HepG2 (cell line): ENCODE results near the gene CALU. TPM values are rescaled to one million over a fixed set of nuclear protein-coding genes. Genes with fewer than 3 reads are reported as not detected.

Source experiments
- AKAP8 ChIP-seq: sonication (generic); formaldehyde crosslinking; IDR thresholded peaks from 2 replicates; pipeline ENCODE4 v1.5.1; 2020; ENCODE audit warnings: mild to moderate bottlenecking, missing genetic modification reagents
- ETV5 ChIP-seq: IDR thresholded peaks from 2 replicates; pipeline ENCODE4 v1.6.1; 2018; ENCODE audit warnings: missing biosample characterization, missing genetic modification reagents, inconsistent platforms, borderline replicate concordance
- ZNF136 ChIP-seq: sonication (generic); formaldehyde crosslinking; IDR thresholded peaks from 2 replicates; pipeline ENCODE4 v1.8.1; 2022; ENCODE audit warnings: low read depth, mild to moderate bottlenecking, moderate library complexity, missing genetic modification reagents
- ZNF329 ChIP-seq: sonication (generic); formaldehyde crosslinking; IDR thresholded peaks from 2 replicates; pipeline ENCODE4 v1.9.0; 2021; ENCODE audit warnings: low read depth, mild to moderate bottlenecking, missing genetic modification reagents
- ZNF724P ChIP-seq: sonication (generic); formaldehyde crosslinking; IDR thresholded peaks from 2 replicates; pipeline ENCODE4 v1.8.0; 2022; ENCODE audit warnings: missing genetic modification reagents, borderline replicate concordance
- ZNF747 ChIP-seq: sonication (generic); formaldehyde crosslinking; IDR thresholded peaks from 2 replicates; pipeline ENCODE4 v1.8.1; 2023; ENCODE audit warnings: missing genetic modification reagents, mild to moderate bottlenecking, borderline replicate concordance
- ZNF773 ChIP-seq: sonication (generic); formaldehyde crosslinking; IDR thresholded peaks from 2 replicates; pipeline ENCODE4 v1.4.0; 2020; ENCODE audit warnings: missing genetic modification reagents, borderline replicate concordance
- ZNF883 ChIP-seq: sonication (generic); formaldehyde crosslinking; IDR thresholded peaks from 2 replicates; pipeline ENCODE4 v1.5.1; 2020; ENCODE audit warnings: mild to moderate bottlenecking, missing genetic modification reagents; ENCODE audit errors: not compliant biosample characterization
- polyA plus RNA-seq, 8 experiments: library from polyadenylated mRNA; depleted of rRNA in 3 of 8; stranded (reverse) in 7 of 8; unstranded in 1 of 8; fragments of >200 nt; fragmentation: Illumina TruSeq in 4 of 8; extraction: Trizol in 4 of 8; gene quantifications; 2 replicates each; pipeline versions ENCODE4 v1.2.1 to v1.2.3, GENCODE V29; 2011 to 2016; ENCODE audit warnings: low read depth in 4 of 8, missing spikeins in 1 of 8, mixed read lengths in 1 of 8; ENCODE audit not compliant: insufficient read depth in 1 of 8
- total RNA-seq, 5 experiments: library from RNA; depleted of rRNA; stranded (reverse); fragments of >200 nt; fragmentation: Illumina TruSeq; extraction: Trizol; gene quantifications; 2 replicates each; pipeline ENCODE4 v1.2.3, GENCODE V29; 2016; ENCODE audit warnings: low read depth in 1 of 5
- TF ChIP-seq, protein P1 (sequence below): sonication (generic); formaldehyde crosslinking; IDR thresholded peaks from 2 replicates; pipeline ENCODE4 v1.4.0; 2020; ENCODE audit warnings: missing genetic modification reagents
- TF ChIP-seq, protein P2 (sequence below): sonication (generic); formaldehyde crosslinking; IDR thresholded peaks from 2 replicates; pipeline ENCODE4 v1.4.0; 2020; ENCODE audit warnings: missing genetic modification reagents, borderline replicate concordance
- TF ChIP-seq, protein P3 (sequence below): sonication (generic); formaldehyde crosslinking; IDR thresholded peaks from 2 replicates; pipeline ENCODE4 v1.4.0; 2020; ENCODE audit warnings: missing genetic modification reagents, borderline replicate concordance
- TF ChIP-seq, protein P4 (sequence below): sonication (generic); IDR thresholded peaks from 2 replicates; pipeline ENCODE4 v1.6.1; 2016; ENCODE audit warnings: low read depth, borderline replicate concordance

CALU gene
- total and polyA plus RNA-seq, 2 of the 13 experiments (the other 11 are each of a cell fraction or from before 2014, with no cell fraction given), result 198 to 252 TPM

DNA sequence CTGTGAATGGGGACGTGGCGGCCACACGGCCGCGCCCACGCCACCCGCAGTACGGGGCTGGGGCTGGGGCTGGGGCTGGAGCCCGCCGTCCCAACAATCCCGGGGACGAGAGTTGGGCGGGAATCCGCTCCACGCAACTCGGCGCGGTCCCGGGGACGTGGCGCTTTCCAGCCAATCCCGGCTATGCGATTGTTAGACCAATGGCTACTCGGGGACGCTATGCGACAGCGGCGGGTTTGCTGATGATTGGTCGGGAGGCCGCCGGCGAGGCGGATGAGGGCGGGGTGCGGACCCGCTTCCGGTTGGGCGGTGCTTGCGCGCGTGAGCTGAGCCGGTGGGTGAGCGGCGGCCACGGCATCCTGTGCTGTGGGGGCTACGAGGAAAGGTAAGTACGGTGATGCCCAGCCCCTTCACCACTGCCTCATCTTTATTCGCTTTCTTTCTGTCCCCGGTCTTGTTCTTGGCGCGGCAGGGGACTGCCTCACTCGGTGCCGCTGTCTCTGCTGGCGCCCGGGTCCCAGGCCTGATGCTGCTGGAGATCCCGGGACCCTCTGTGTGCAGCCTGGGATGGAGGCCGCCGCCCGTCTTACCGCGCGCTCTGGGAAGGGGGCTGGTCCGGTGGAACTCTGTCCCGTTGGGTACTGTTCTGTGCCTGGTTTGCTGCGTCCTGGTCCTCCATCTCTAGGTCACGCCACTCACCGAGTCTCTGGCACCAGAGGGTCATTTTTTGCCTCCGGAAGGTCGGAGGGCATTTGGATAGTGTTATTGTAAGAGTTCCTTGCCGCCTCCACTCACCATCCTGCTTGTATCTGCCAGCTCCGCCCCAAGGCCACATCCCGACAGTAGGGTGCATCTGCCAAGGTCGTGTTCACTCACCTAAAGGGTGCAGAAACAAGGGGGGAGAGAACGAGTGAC lies at the start of gene CALU (continued):
- TF ChIP-seq, protein P1, sequence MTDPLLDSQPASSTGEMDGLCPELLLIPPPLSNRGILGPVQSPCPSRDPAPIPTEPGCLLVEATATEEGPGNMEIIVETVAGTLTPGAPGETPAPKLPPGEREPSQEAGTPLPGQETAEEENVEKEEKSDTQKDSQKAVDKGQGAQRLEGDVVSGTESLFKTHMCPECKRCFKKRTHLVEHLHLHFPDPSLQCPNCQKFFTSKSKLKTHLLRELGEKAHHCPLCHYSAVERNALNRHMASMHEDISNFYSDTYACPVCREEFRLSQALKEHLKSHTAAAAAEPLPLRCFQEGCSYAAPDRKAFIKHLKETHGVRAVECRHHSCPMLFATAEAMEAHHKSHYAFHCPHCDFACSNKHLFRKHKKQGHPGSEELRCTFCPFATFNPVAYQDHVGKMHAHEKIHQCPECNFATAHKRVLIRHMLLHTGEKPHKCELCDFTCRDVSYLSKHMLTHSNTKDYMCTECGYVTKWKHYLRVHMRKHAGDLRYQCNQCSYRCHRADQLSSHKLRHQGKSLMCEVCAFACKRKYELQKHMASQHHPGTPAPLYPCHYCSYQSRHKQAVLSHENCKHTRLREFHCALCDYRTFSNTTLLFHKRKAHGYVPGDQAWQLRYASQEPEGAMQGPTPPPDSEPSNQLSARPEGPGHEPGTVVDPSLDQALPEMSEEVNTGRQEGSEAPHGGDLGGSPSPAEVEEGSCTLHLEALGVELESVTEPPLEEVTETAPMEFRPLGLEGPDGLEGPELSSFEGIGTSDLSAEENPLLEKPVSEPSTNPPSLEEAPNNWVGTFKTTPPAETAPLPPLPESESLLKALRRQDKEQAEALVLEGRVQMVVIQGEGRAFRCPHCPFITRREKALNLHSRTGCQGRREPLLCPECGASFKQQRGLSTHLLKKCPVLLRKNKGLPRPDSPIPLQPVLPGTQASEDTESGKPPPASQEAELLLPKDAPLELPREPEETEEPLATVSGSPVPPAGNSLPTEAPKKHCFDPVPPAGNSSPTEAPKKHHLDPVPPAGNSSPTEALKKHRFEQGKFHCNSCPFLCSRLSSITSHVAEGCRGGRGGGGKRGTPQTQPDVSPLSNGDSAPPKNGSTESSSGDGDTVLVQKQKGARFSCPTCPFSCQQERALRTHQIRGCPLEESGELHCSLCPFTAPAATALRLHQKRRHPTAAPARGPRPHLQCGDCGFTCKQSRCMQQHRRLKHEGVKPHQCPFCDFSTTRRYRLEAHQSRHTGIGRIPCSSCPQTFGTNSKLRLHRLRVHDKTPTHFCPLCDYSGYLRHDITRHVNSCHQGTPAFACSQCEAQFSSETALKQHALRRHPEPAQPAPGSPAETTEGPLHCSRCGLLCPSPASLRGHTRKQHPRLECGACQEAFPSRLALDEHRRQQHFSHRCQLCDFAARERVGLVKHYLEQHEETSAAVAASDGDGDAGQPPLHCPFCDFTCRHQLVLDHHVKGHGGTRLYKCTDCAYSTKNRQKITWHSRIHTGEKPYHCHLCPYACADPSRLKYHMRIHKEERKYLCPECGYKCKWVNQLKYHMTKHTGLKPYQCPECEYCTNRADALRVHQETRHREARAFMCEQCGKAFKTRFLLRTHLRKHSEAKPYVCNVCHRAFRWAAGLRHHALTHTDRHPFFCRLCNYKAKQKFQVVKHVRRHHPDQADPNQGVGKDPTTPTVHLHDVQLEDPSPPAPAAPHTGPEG, result peak; percentile 47; the same call in 1 of the 2 replicates
- TF ChIP-seq, protein P2, sequence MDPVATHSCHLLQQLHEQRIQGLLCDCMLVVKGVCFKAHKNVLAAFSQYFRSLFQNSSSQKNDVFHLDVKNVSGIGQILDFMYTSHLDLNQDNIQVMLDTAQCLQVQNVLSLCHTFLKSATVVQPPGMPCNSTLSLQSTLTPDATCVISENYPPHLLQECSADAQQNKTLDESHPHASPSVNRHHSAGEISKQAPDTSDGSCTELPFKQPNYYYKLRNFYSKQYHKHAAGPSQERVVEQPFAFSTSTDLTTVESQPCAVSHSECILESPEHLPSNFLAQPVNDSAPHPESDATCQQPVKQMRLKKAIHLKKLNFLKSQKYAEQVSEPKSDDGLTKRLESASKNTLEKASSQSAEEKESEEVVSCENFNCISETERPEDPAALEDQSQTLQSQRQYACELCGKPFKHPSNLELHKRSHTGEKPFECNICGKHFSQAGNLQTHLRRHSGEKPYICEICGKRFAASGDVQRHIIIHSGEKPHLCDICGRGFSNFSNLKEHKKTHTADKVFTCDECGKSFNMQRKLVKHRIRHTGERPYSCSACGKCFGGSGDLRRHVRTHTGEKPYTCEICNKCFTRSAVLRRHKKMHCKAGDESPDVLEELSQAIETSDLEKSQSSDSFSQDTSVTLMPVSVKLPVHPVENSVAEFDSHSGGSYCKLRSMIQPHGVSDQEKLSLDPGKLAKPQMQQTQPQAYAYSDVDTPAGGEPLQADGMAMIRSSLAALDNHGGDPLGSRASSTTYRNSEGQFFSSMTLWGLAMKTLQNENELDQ (CRISPR knock-in tag), result no peak
- 0 out of 2 replicates have a peak, but pooled peaks have one; percentile 59 for TF ChIP-seq ZNF773 (CRISPR knock-in tag)
- no peak for TF ChIP-seq ZNF329 (CRISPR knock-in tag)
- TF ChIP-seq, protein P3, sequence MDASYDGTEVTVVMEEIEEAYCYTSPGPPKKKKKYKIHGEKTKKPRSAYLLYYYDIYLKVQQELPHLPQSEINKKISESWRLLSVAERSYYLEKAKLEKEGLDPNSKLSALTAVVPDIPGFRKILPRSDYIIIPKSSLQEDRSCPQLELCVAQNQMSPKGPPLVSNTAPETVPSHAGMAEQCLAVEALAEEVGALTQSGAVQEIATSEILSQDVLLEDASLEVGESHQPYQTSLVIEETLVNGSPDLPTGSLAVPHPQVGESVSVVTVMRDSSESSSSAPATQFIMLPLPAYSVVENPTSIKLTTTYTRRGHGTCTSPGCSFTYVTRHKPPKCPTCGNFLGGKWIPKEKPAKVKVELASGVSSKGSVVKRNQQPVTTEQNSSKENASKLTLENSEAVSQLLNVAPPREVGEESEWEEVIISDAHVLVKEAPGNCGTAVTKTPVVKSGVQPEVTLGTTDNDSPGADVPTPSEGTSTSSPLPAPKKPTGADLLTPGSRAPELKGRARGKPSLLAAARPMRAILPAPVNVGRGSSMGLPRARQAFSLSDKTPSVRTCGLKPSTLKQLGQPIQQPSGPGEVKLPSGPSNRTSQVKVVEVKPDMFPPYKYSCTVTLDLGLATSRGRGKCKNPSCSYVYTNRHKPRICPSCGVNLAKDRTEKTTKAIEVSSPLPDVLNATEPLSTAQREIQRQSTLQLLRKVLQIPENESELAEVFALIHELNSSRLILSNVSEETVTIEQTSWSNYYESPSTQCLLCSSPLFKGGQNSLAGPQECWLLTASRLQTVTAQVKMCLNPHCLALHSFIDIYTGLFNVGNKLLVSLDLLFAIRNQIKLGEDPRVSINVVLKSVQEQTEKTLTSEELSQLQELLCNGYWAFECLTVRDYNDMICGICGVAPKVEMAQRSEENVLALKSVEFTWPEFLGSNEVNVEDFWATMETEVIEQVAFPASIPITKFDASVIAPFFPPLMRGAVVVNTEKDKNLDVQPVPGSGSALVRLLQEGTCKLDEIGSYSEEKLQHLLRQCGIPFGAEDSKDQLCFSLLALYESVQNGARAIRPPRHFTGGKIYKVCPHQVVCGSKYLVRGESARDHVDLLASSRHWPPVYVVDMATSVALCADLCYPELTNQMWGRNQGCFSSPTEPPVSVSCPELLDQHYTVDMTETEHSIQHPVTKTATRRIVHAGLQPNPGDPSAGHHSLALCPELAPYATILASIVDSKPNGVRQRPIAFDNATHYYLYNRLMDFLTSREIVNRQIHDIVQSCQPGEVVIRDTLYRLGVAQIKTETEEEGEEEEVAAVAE (CRISPR knock-in tag), result no peak; the same call in 1 of the 2 replicates
- peak; percentile 93 for TF ChIP-seq ETV5 (CRISPR knock-in tag)
- no peak for TF ChIP-seq ZNF883
- TF ChIP-seq ZNF724P (CRISPR knock-in tag), result peak; percentile 71; the same call in 1 of the 2 replicates
- no peak for TF ChIP-seq ZNF136
- no peak for TF ChIP-seq ZNF747
- 0 out of 2 replicates have a peak, but pooled peaks have one; percentile 47 for TF ChIP-seq AKAP8
- TF ChIP-seq, protein P4, sequence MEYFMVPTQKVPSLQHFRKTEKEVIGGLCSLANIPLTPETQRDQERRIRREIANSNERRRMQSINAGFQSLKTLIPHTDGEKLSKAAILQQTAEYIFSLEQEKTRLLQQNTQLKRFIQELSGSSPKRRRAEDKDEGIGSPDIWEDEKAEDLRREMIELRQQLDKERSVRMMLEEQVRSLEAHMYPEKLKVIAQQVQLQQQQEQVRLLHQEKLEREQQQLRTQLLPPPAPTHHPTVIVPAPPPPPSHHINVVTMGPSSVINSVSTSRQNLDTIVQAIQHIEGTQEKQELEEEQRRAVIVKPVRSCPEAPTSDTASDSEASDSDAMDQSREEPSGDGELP, result no peak; the same call in 1 of the 2 replicates
